Osteoblast (primary cell): ENCODE measurements around the gene KRT24. TPM values are rescaled to one million over a fixed set of nuclear protein-coding genes. Genes with fewer than 3 reads are reported as not detected.

ENCODE experiments used
- DNase-seq: peaks from one replicate; pipeline ENCODE4 v3.0.0; 2011; ENCODE audit warnings: low spot score, mixed read lengths; ENCODE audit not compliant: insufficient read length; ENCODE audit errors: missing footprints
- H2AFZ ChIP-seq: 2 replicates; pipeline ENCODE4 v1.6.0; 2011; ENCODE audit warnings: mild to moderate bottlenecking, low read length
- H3K27ac ChIP-seq: 2 replicates; pipeline ENCODE4 v1.5.1; 2011; ENCODE audit warnings: mild to moderate bottlenecking, low read depth, low read length, moderate library complexity
- H3K27me3 ChIP-seq: 2 replicates; pipeline ENCODE4 v1.6.0; 2012; ENCODE audit warnings: mild to moderate bottlenecking, control low read depth, inconsistent platforms, low read length, moderate library complexity; ENCODE audit not compliant: insufficient read depth
- H3K36me3 ChIP-seq: 2 replicates; pipeline ENCODE4 v1.5.1; 2011; ENCODE audit warnings: mild to moderate bottlenecking, low read length, control low read depth, moderate library complexity; ENCODE audit not compliant: insufficient read depth
- H3K4me1 ChIP-seq: 2 replicates; pipeline ENCODE4 v1.5.1; 2011; ENCODE audit warnings: mild to moderate bottlenecking, low read length, control low read depth, moderate library complexity; ENCODE audit not compliant: insufficient read depth
- H3K4me2 ChIP-seq: 2 replicates; pipeline ENCODE4 v1.6.0; 2011; ENCODE audit warnings: mild to moderate bottlenecking, low read length; ENCODE audit not compliant: insufficient read depth
- H3K4me3 ChIP-seq: fragments of 200-600 bp; sonication (generic); 3 replicates; pipeline ENCODE4 v1.5.1; 2012; ENCODE audit warnings: mild to moderate bottlenecking, low read length, inconsistent platforms; ENCODE audit not compliant: insufficient read depth
- H3K79me2 ChIP-seq: 2 replicates; pipeline ENCODE4 v1.6.0; 2012; ENCODE audit warnings: mild to moderate bottlenecking, low read length, control low read depth, inconsistent platforms; ENCODE audit not compliant: insufficient read depth
- H3K9me3 ChIP-seq: 2 replicates; pipeline ENCODE4 v1.5.1; 2011; ENCODE audit warnings: low read depth, low read length, control low read depth
- H4K20me1 ChIP-seq: 2 replicates; pipeline ENCODE4 v1.6.0; 2012; ENCODE audit warnings: mild to moderate bottlenecking, low read length, control low read depth; ENCODE audit not compliant: insufficient read depth
- CTCF ChIP-seq: IDR thresholded peaks from 2 replicates; pipeline ENCODE4 v1.5.1; 2011; ENCODE audit warnings: mild to moderate bottlenecking, low read depth, low read length, moderate library complexity; ENCODE audit errors: extremely low read depth
- total RNA-seq: library from RNA; depleted of rRNA; stranded (reverse); fragments of >200 nt; gene quantifications from 2 replicates; pipeline ENCODE4 v1.2.3, GENCODE V29; 2012

KRT24 gene
- total RNA-seq, 1 donor, result not detected

- TF ChIP-seq CTCF, result no peak
- no peaks in the 10 kb centered on the region for H3K9me3 ChIP-seq
- H3K4me2 ChIP-seq, result no peak overlapping the region
- H2AFZ ChIP-seq, result no peak overlapping the region
- H4K20me1 ChIP-seq, result no peaks in the 10 kb centered on the region
- H3K79me2 ChIP-seq, result no peaks in the 10 kb centered on the region
- no peak overlapping the region for H3K27ac ChIP-seq
- H3K36me3 ChIP-seq, result no peaks in the 10 kb centered on the region
- no peak overlapping the region for H3K4me3 ChIP-seq
- DNase-seq, result no peak
- peaks cover 36% of the 10 kb centered on the region for H3K27me3 ChIP-seq
- no peaks in the 10 kb centered on the region for H3K4me1 ChIP-seq
Measured at GRCh38 chr17:40735016-40735415, 31.5 kb upstream of the KRT24 start.

- no peak for DNase-seq
- H2AFZ ChIP-seq, result no peak overlapping the region
- no peak overlapping the region for H3K27ac ChIP-seq
- peaks cover 31% of the 10 kb centered on the region for H3K27me3 ChIP-seq
- H3K36me3 ChIP-seq, result no peaks in the 10 kb centered on the region
- no peak overlapping the region for H3K4me3 ChIP-seq
- H4K20me1 ChIP-seq, result no peaks in the 10 kb centered on the region
- no peaks in the 10 kb centered on the region for H3K9me3 ChIP-seq
- no peak for TF ChIP-seq CTCF
- H3K4me2 ChIP-seq, result no peak overlapping the region
- no peaks in the 10 kb centered on the region for H3K79me2 ChIP-seq
- H3K4me1 ChIP-seq, result no peaks in the 10 kb centered on the region
Measured at GRCh38 chr17:40734018-40734417, 30.5 kb upstream of the KRT24 start.

- Histone ChIP-seq H3K4me1 (peaks cover 6% of the 10 kb centered on the region), H3K4me3 (no peak overlapping the region), H3K79me2 (no peaks in the 10 kb centered on the region), H3K36me3 (no peaks in the 10 kb centered on the region), H4K20me1 (no peaks in the 10 kb centered on the region), H3K9me3 (no peaks in the 10 kb centered on the region), H3K27me3 (peaks cover 17% of the 10 kb centered on the region), H3K27ac (no peak overlapping the region), H3K4me2 (no peak overlapping the region), H2AFZ (no peak overlapping the region)
- no peak for TF ChIP-seq CTCF
- no peak for DNase-seq
Measured at GRCh38 chr17:40730970-40731369, 27.4 kb upstream of the KRT24 start.

GRCh38 chr17:40727447-40728231, 24.1 kb upstream of the KRT24 start:
- no peak for DNase-seq
- no peaks in the 10 kb centered on the region for H3K79me2 ChIP-seq
- no peak overlapping the region for H3K4me3 ChIP-seq
- TF ChIP-seq CTCF, result no peak
- peaks cover 17% of the 10 kb centered on the region for H3K27me3 ChIP-seq
- H3K9me3 ChIP-seq, result no peaks in the 10 kb centered on the region
- no peak overlapping the region for H2AFZ ChIP-seq
- H3K27ac ChIP-seq, result no peak overlapping the region
- no peaks in the 10 kb centered on the region for H4K20me1 ChIP-seq
- no peaks in the 10 kb centered on the region for H3K36me3 ChIP-seq
- peak overlapping the region; percentile 53 for H3K4me2 ChIP-seq
- peaks cover 6% of the 10 kb centered on the region for H3K4me1 ChIP-seq
